ENCODE data around the gene AR.

AR gene

DNA sequence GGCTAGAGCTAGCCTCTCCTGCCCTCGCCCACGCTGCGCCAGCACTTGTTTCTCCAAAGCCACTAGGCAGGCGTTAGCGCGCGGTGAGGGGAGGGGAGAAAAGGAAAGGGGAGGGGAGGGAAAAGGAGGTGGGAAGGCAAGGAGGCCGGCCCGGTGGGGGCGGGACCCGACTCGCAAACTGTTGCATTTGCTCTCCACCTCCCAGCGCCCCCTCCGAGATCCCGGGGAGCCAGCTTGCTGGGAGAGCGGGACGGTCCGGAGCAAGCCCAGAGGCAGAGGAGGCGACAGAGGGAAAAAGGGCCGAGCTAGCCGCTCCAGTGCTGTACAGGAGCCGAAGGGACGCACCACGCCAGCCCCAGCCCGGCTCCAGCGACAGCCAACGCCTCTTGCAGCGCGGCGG, at the start of gene AR:
Gene AR (plus strand): TSS at position 204 of the 400 bp plus-strand sequence. CDS start 1,126 bp downstream, outside the sequence.
- DNase-seq = peak in 31 of 51 donors; percentile 0 to 43 (median 7)

DNA sequence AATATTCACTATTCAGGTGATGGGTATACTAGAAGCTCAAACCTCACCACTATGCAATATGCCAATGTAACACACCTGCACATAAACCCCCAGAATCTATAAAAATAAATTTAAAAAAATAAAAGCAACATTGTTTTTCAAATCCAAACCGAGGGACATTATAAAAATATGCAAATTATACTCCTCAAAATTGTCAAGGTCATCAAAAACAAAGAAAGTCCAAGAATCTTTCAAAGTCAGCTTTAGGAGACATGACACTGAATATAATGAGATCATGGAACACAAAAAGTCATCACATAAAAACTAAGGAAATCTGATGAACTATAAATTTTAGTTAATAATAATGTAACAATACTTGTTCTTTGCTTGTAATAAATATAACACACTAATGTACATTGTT, 43.2 kb upstream of the AR start:
- no peak for DNase-seq

DNA sequence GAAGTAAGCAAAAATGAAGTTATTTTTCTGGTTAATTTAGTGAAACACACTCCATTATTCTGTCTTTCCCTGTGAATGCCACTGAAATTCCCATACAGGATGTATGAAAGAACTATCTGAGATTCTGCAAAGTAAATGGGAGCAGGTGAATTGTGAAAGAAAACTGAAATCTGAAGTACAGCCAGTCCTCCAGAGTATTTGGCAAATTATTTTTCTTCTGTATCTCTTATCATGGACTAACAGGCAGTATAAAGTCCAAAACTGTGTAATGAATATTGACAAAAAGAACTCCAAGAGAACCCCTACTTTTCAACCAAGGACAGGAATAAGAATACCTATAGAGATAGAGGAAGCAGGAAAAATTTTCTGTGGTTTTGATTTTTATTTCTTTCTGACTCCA, 40.8 kb upstream of the AR start:
- no peak for DNase-seq

- DNase-seq = no peak
These were observed 40.4 kb upstream of the AR start for GRCh38 chrX:67503453-67503852.

DNA sequence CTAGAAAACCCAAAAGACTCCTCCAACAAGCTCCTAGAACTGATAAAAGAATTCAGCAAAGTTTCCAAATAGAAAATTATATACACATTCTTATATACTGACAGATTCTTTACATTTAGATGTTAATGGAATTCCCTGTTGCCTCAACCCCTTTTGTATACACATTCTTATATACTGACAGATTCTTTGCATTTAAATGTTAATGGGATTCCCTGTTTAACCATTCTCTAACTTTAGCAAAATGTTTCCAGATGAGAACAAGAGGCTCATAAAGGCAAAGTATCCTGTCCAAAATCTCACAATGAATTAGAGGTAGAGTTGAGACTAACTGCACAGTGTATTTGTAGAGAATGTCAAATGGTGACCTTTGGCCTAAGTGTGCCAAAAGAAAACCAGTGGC, 23.1 kb upstream of the AR start:
- DNase-seq = no peak

GRCh38 chrX:67523002-67523681, 20.7 kb upstream of the AR start:
- DNase-seq = no peak

DNA sequence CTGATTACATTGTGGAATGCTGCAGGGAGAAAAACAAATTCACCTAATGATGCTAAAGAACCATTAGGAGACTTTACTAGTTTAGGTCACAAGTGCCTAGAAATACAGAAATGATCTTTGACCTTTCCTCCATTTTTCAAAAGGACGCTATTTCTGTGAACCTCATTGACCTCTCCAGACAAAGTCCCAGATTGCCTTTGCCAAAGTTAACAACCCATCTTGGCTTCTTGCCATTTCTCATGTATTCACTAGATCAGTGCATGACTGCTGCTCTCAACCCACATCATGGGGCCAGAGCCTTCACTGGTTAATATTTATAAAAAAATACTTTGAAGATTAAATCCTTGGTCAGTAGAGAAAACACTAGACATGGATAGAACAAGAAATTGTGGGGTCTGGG, 19.9 kb upstream of the AR start:
- no peak for DNase-seq

- DNase-seq = no peak
These were observed 19.4 kb upstream of the AR start for GRCh38 chrX:67524428-67524827.

DNA sequence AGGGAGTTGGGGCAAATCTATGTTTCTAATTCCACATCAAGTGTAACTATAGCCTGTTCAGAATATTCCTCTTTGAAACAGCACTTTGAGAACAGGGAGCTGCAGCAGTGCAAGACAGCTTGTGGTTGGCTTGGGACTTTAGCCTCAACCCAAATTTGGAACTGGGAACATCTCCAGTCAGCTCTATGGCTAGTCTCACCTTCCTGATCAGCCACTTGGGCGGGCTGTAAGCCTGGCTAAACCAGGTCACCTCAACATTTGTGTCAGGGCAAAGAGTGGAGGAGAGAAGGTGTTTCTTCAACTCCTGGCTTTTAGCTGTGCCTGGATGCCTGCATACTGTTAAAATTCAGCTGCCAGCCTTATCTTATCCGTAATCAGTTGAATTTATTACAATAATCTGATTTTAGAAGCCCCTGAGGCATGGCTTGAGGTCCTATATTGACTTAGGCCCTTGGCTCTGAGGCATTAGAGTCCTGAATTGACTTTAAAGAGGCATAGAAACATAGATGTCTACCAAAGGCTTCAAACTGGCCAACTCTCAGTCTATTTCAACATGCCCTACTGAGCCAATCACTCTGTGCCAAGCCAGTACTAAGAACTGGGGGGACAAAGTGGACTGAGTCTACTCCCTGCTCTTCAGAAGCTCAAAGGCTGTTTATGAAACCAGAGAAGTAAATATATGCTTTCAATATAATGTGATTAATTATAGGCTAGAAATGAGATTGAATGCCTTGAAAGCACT, 18.7 kb upstream of the AR start:
- DNase-seq = no peak

GRCh38 chrX:67536564-67536963, 7.3 kb upstream of the AR start:
- DNase-seq = no peak

GRCh38 chrX:67538383-67538782, 5.4 kb upstream of the AR start:
- no peak for DNase-seq

- DNase-seq = peak in 11 of 51 donors; percentile 0 to 18 (median 2)
These were observed 637 bp downstream of the AR start for GRCh38 chrX:67544281-67545035.

DNA sequence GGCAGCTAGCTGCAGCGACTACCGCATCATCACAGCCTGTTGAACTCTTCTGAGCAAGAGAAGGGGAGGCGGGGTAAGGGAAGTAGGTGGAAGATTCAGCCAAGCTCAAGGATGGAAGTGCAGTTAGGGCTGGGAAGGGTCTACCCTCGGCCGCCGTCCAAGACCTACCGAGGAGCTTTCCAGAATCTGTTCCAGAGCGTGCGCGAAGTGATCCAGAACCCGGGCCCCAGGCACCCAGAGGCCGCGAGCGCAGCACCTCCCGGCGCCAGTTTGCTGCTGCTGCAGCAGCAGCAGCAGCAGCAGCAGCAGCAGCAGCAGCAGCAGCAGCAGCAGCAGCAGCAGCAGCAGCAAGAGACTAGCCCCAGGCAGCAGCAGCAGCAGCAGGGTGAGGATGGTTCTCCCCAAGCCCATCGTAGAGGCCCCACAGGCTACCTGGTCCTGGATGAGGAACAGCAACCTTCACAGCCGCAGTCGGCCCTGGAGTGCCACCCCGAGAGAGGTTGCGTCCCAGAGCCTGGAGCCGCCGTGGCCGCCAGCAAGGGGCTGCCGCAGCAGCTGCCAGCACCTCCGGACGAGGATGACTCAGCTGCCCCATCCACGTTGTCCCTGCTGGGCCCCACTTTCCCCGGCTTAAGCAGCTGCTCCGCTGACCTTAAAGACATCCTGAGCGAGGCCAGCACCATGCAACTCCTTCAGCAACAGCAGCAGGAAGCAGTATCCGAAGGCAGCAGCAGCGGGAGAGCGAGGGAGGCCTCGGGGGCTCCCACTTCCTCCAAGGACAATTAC, 1.4 kb downstream of the AR start:
- peak in 23 of 51 donors; percentile 0 to 20 (median 2) for DNase-seq

DNA sequence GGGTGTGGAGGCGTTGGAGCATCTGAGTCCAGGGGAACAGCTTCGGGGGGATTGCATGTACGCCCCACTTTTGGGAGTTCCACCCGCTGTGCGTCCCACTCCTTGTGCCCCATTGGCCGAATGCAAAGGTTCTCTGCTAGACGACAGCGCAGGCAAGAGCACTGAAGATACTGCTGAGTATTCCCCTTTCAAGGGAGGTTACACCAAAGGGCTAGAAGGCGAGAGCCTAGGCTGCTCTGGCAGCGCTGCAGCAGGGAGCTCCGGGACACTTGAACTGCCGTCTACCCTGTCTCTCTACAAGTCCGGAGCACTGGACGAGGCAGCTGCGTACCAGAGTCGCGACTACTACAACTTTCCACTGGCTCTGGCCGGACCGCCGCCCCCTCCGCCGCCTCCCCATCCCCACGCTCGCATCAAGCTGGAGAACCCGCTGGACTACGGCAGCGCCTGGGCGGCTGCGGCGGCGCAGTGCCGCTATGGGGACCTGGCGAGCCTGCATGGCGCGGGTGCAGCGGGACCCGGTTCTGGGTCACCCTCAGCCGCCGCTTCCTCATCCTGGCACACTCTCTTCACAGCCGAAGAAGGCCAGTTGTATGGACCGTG, 2.2 kb downstream of the AR start:
- DNase-seq = peak in 15 of 51 donors; percentile 1 to 33 (median 1)

GRCh38 chrX:67546496-67547423, 2.9 kb downstream of the AR start:
- peak in 3 of 51 donors; percentile 0 to 11 (median 2) for DNase-seq

- DNase-seq = peak in 7 of 51 donors; percentile 0 to 7 (median 4)
These were observed 11.9 kb downstream of the AR start for GRCh38 chrX:67555578-67556203.

GRCh38 chrX:67558267-67558666, 14.4 kb downstream of the AR start:
- DNase-seq = no peak

- DNase-seq = no peak
These were observed 19.9 kb downstream of the AR start for GRCh38 chrX:67563469-67564448.

Measured in hypothalamus (tissue), 51 donors.